ENCODE measurements around the gene TMEM212.
A peak's percentile ranks its signal among the peaks of the same experiment; 100 is the strongest.
"Not testable (repeated sequence)": the region's sequence is repeated elsewhere in the genome, so short reads cannot be mapped to it uniquely, and the experiment has no call there.

The TMEM212 gene

GRCh38 chr3:171835116-171835515, 8.0 kb upstream of the TMEM212 start:
- DNase-seq, result no peak

- no peak for DNase-seq
Observed at GRCh38 chr3:171835613-171836012, 7.5 kb upstream of the TMEM212 start.

DNA sequence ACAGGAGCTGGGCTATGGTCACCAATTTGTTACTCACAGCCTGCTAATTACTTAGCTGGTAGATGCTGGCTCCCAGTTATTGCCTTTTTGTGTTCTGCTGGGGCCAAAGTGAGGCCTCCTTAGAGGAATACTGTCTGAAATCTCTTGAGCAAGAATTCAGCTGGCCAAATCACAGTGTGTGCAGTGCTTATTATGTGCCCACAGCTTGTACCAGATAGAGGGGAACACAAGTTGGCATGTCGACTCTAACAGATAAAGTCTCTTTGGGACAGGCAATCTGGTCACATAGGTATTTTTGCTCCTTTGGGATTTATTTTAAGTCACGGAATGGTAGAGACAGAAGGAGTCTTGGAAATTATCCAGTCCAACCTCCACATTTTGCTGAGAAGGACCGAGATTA, 6.3 kb upstream of the TMEM212 start:
- DNase-seq, result no peak

DNA sequence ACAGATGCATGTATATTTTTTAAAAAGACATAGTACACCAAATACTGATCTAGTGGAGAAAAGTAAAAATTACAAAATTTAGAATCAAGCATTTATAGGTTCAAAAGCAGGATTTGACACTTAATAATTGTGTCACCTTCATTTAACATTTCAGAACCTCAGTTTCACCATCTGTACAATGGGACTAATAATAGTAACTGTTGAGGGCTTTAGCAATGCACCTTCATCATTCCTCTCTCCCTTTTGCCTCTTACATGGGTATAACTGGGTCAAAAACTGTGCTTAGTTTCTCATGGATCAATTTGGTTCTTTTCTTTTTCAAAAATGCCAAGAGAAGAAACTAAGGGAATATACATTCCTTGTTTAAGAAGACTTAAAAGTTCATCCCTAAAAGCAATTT, 5.5 kb upstream of the TMEM212 start:
- no peak for DNase-seq

- peak in 6 of 14 donors; percentile 18 to 49 (median 34) for DNase-seq
Observed at GRCh38 chr3:171838218-171838720, 4.9 kb upstream of the TMEM212 start.

- no peak for DNase-seq
Observed at GRCh38 chr3:171839270-171839669, 3.9 kb upstream of the TMEM212 start.

GRCh38 chr3:171840445-171840810, 2.7 kb upstream of the TMEM212 start:
- DNase-seq, result no peak

GRCh38 chr3:171840811-171841619, 2.1 kb upstream of the TMEM212 start:
- DNase-seq, result no peak

DNA sequence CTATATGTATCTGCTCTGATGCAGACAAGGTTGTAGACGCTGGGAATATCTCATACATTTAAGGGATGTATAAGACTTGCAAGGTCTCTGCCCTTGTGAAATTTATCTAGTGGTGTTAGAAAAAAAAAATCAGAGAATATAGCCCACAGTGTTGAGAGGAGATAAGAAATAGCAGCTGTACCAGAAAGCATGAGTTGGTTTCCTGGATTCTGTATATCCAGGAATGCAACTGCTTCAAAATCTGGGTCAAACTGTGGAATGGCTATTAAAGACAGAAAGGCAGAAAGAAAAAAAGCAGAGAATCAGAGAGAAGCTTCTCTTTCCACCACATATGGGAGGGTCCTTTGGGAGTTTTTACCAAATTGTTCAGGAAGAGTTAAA, 1.5 kb upstream of the TMEM212 start:
- no peak for DNase-seq

- DNase-seq, result no peak
Observed at GRCh38 chr3:171844873-171845272, 1.7 kb downstream of the TMEM212 start.

DNA sequence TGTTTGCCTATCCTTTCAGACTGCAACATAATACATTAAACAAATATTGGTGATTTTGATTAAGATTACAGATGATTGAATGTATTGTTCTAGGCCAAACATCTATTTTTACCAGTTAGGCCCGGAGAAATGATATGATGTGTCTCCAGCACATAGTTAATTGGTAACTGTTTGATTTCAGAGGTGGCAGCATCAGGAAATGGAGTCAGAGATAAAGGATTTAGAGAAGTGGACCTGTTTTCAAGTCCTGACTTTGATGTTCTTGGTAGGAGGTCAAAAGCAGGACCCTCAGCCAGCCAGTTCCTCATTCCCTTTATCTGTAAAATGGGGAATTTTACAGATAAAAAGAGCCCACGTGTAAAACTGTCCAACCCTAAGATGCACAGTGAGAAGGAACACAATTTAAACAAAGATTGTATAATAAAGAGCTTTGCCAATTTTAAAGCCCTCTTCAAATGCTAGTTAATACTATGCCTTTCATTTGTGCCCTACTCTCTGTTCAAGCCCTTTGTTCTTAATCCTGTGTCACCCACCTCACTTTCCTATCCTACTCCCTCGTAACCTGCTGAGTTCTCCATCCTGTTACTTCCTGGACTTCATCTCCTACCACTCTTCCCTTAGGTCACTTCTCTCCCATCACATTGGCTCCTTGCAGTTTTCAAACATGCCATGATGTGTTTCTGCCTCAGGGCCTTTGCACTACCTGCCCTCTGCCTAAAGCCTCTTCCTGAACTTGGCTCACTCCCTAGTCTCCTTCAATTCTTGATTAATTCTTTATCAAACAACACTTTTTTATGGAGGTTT, 2.5 kb downstream of the TMEM212 start:
- no peak for DNase-seq

- DNase-seq, result no peak
Observed at GRCh38 chr3:171846597-171846996, 3.4 kb downstream of the TMEM212 start.

- no peak for DNase-seq
Observed at GRCh38 chr3:171847133-171847532, 4.0 kb downstream of the TMEM212 start.

DNA sequence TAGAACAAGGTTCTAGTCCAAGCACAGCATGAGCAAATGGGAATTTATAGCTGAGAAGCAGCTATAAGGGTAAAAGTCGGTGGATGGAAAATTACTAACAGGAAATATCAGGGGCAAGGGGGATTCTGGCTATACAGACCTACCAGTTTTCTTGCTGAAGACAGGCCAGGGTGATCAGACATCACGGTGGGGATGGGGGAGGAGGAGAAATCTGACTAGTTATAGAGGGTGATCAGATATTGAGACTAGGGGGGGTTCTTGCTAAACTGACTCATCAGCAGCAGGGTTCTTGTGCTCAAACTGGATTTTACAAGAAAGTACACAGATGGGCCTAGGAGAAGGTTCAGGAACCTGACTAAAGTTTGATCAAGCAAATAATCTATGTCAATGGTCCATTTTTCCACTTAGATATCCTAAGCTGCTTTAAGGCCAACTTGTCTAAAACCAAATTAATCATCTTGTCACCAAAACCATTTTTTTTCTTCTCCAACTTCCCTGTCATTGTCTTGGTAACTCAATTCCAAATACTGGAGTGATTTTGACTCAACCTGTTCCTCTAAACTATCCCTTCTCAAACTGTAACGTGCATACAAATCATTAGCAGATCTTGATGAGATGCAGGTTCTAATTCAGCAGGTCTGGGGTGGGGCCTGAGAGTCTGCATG, 4.6 kb downstream of the TMEM212 start:
- no peak for DNase-seq

DNA sequence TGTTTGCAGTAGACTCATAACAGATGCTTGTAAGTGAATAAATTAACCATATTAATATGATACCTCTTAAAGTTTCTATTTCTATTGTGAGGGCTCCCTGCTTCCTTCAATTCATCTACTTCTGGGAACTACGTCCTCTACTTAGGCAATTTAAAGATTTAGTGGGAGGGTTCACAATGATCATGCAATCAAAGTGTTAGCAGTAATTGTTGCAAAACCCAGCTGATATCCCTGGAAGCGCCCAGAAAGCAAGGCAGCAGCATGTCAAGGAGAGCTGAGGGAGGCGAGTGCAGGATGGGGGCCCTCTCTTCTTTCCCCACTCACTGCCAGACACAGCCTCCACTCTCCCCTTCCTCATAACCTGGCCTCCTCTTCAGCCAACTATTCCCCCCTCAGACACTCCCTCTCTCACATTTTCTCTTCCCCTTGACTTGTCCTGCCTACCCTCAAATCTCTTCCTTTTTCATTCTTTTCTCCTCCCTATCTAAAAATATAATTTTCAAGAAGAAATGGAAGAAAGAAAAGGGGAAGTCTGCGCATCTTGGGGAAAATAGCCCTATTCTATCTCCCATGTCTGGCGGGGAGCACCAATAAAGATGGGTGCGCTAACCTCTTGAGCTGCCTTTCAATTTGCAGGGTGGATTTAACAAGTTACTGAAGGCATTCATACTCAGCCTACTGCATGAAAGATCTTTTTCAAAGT, 6.6 kb downstream of the TMEM212 start:
- DNase-seq, result no peak

GRCh38 chr3:171850320-171850959, 7.3 kb downstream of the TMEM212 start:
- DNase-seq, result no peak

DNA sequence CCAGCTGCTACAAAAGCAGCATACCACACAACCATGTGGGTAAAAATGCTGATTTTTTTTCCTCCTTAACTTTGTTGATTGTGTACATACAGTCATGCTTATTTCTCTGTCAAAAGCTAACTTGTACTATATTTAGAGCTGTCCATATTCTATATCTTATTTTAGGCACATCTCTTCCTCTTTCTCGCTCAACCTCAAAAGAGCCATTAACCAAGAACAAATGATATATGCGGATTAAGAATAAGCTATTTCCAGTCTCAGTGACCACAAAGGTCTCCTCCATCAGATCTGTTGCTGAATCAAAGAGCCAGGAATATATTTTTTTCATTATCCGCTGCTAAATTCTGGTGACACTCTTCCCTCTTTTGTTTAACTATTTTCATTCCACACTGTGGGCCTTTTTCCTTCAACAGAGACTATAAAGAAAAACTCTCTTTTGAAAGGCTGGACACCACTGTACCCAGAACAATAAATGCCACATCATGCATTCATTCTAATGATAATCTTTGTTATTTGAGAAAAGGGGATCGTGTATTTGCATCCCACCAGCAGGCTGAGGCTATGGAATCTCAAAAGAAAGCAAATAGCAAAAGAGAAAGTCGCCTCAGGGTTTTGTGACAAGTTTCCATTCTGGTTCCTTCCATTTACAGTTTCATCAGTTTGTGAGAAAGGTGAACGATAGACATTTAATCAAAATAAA, 8.0 kb downstream of the TMEM212 start:
- no peak for DNase-seq

- no peak for DNase-seq
Observed at GRCh38 chr3:171851660-171852058, 8.5 kb downstream of the TMEM212 start.

- DNase-seq, result no peak
Observed at GRCh38 chr3:171854649-171855305, 11.6 kb downstream of the TMEM212 start.

GRCh38 chr3:171858770-171859169, 15.6 kb downstream of the TMEM212 start:
- DNase-seq, result not testable (repeated sequence)
